K562 (cell line): ENCODE results near the gene ANKS1B.

Source experiments
- RNF2 ChIP-seq: sonication (generic); IDR thresholded peaks from 2 replicates; pipeline ENCODE4 v1.6.1; 2016
- TEAD4 ChIP-seq, 2 experiments: sonication (generic) in 1 of 2; formaldehyde crosslinking in 1 of 2; IDR thresholded peaks; 2 replicates each; pipeline versions ENCODE4 v1.6.1 to v1.8.0; 2012 to 2022; ENCODE audit warnings: borderline replicate concordance in 1 of 2, inconsistent platforms in 1 of 2, low read length in 1 of 2, mild to moderate bottlenecking in 1 of 2, missing genetic modification reagents in 1 of 2
- TF ChIP-seq, protein P1 (sequence below): fragments of 250-450 bp; sonication (Bioruptor Pico); IDR thresholded peaks from 2 replicates; pipeline ENCODE4 v1.5.0; 2021

DNA sequence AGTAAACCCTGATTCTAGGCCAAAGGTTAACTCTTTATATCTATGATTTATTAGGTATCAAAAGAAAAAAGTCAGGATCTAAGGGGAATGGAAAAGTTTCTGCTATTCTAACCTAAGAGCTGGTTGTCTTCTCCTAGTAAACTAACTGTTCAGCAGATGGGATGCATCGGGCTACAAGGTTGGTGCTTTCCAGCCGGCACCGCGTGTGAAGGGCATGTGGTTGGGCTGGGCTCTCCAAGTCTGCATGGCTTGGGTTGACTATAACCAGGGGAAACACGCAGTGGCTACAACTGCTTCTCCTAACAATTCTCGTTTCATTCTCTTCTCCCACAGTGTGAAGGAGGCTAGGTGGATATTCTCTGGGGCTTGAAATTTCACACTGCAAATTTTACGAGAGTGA is 985.2 kb downstream of the ANKS1B start:
- no peak for TF ChIP-seq TEAD4 (IDR thresholded peaks at IDR 0.05; ENCODE audit: low read length)
- no peak for TF ChIP-seq TEAD4 (CRISPR knock-in tag; IDR thresholded peaks at IDR 0.05; ENCODE audit: borderline replicate concordance)
- TF ChIP-seq RNF2 = no peak
- TF ChIP-seq, protein P1, sequence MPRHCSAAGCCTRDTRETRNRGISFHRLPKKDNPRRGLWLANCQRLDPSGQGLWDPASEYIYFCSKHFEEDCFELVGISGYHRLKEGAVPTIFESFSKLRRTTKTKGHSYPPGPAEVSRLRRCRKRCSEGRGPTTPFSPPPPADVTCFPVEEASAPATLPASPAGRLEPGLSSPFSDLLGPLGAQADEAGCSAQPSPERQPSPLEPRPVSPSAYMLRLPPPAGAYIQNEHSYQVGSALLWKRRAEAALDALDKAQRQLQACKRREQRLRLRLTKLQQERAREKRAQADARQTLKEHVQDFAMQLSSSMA (CRISPR knock-in tag) = no peak
